ENCODE measurements around the gene TRIM27.

Gene TRIM27

GRCh38 chr6:28892525-28892924, 31.3 kb downstream of the TRIM27 start:
- TF ChIP-seq CTCF (IDR thresholded peaks at IDR 0.05) = no peak
- no peak for DNase-seq (ENCODE audit: low spot score)
- Histone ChIP-seq H3K4me3 (no peak overlapping the region), H3K27ac (no peak overlapping the region)

DNA sequence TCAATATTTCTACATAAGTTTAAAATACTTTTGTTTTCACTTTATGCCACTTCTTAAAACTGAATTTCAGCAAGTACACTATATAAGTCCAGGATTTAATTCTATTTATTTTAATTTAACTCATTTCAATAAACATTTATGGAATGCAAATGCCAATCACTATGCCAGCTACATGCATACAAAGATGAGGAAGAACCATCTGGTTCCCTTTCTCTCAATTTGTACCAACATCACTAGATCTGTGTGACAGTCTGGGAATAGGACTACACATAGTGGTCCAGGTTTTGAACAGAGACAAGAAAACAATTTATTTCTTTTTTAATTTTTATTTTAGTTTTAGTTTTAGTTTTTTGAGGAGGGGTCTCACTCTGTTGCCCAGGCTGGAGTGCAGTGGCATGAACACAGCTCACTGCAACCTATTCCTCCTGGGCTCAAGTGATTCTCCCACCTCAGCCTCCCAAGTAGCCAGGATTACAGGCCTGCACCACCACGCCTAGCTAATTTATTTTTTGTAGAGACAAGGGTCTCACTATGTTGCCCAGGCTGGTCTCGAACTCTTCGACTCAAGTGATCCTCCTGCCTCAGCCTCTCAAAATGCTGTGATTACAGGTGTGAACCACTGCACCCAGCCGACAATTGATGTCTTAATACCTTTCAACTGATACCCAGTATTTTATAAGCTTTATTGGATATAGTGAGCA, 35.8 kb downstream of the TRIM27 start:
- no peak overlapping the region for H3K27ac ChIP-seq
- DNase-seq (ENCODE audit: low spot score) = no peak

DNA sequence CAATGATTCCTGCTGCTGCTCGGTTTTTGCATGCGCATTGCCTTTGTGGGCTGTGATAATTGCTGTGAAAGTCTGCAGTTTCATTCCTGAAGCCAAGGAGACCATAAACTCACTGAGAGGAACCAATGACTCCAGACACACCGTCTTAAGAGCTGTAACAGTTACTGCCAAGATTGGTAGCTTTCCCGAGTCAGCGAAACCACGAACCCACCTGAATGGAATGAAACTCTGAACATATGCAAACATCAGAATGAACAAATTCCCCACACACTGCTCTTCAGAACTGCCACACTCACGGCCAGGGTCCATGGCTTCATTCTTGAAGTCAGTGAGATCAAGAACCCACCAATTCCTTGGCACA, 37.7 kb downstream of the TRIM27 start:
- no peak overlapping the region for H3K4me3 ChIP-seq
- H3K27ac ChIP-seq = no peak overlapping the region
- no peak for DNase-seq (ENCODE audit: low spot score)
- no peak for TF ChIP-seq CTCF (IDR thresholded peaks at IDR 0.05)

More for the DNA sequence above, 35.8 kb downstream of the TRIM27 start:
- no peak for TF ChIP-seq CTCF (IDR thresholded peaks at IDR 0.05)
- H3K4me3 ChIP-seq = no peak overlapping the region

DNA sequence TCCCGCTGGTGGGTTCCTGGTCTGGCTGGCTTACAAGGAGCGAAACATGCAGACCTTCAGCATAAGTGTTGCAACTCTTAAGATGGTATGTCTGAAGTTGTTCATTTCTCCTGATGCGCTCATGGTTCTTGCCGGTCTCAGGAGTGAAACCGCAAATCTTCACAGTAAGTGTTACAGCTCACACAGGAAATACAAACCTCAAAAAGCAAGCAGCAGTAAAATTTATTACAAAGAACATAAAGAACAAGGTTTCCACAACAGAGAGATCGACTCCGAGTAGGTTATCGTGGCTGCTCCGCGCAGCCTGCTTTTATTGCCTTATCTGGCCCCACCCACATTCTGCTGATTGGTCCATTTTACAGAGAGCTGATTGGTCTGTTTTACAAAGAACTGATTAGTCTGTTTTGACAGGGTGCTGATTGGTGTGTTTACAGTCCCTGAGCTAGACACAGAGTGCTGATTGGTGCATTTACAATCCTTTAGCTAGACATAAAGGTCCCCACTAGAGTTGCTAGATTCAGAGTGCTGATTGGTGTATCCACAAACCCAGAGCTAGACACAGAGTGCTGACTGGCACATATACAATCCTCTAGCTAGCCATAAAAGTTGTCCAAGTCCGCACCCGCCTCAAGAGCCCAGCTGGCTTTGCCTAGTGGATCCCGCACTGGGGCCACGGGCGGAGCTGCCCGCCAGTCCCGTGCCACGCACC, 39.2 kb downstream of the TRIM27 start:
- no peak for TF ChIP-seq CTCF (IDR thresholded peaks at IDR 0.05)
- H3K4me3 ChIP-seq = no peak overlapping the region
- no peak for DNase-seq (ENCODE audit: low spot score)
- H3K27ac ChIP-seq = no peak overlapping the region

GRCh38 chr6:28880894-28881780, 42.6 kb downstream of the TRIM27 start:
- Histone ChIP-seq H3K4me3 (peak overlapping the region; percentile 68), H3K27ac (peak overlapping the region in 1 of 2 donors; percentile 0)
- TF ChIP-seq CTCF (IDR thresholded peaks at IDR 0.05) = no peak
- DNase-seq (ENCODE audit: low spot score) = no peak

DNA sequence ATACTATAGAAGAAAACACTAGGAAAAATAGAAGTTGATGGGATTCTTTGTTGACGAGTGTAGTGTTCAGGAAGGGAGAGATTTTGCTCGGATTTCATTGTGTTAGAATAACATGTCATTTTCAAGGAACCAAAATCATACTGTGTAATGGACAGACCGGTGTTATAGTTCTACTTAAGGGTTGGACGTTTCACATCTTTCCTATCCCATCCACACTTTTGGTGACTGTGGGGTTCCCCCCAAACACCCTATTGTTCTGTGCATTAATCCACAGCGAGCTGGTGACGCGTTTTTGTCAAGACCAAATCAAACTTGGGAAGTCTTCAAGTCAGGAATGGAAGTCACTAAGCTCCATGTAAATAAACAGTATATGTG, 43.3 kb downstream of the TRIM27 start:
- Histone ChIP-seq H3K27ac (no peak overlapping the region), H3K4me3 (peak overlapping the region; percentile 68)
- no peak for DNase-seq (ENCODE audit: low spot score)
- TF ChIP-seq CTCF (IDR thresholded peaks at IDR 0.05) = no peak
